C4-2B (cell line): ENCODE measurements around the gene TMEM92.

ENCODE experiments used
- CTCF ChIP-seq: fragments of 450-650 bp; conservative IDR thresholded peaks from 2 replicates; pipeline ENCODE4 v1.5.1; 2017; ENCODE audit warnings: mild to moderate bottlenecking
- ZFX ChIP-seq: fragments of 450-650 bp; IDR thresholded peaks from 2 replicates; pipeline ENCODE4 v1.6.1; 2017

- TF ChIP-seq CTCF (no peak), ZFX (no peak)
Measured at GRCh38 chr17:50314456-50315011, 40.3 kb downstream of the TMEM92 start.
